H1 (cell line): ENCODE measurements around the gene TBR1. TPM values are rescaled to one million over a fixed set of nuclear protein-coding genes. Genes with fewer than 3 reads are reported as not detected.
A peak's percentile ranks its signal among the peaks of the same experiment; 100 is the strongest.

Source experiments
- CTCF ChIA-PET: fragments of 300-600 bp; sonication (Branson Sonifier 250); formaldehyde crosslinking; loops from one replicate; lab custom pipeline; 2021; ENCODE audit not compliant: partially characterized antibody; lab: Charles Lee
- POLR2A ChIA-PET: fragments of 300-600 bp; sonication (Branson Sonifier 250); formaldehyde crosslinking; loops from one replicate; lab custom pipeline; 2021; ENCODE audit warnings: inconsistent platforms; ENCODE audit not compliant: partially characterized antibody; lab: Charles Lee
- DNase-seq, 2 experiments: peaks; one replicate each; pipeline versions ENCODE4 v3.0.0 to v3.0.0-alpha.2; 2010 to 2022; ENCODE audit warnings: low spot score in 2 of 2, low read depth in 1 of 2, mixed read lengths in 1 of 2
- FAIRE-seq: peaks from 2 replicates; lab custom pipeline; 2011; peaks lifted over from hg19 to GRCh38; lab: Jason Lieb, UNC
- H2AFZ ChIP-seq: 2 replicates; pipeline ENCODE4 v1.8.1; 2012; ENCODE audit warnings: low read length, inconsistent platforms
- H2AK5ac ChIP-seq: 2 replicates; pipeline ENCODE4 v1.6.1; 2013; ENCODE audit warnings: low read depth, low read length
- H2BK120ac ChIP-seq: replicated peaks from 2 replicates; pipeline ENCODE3; 2013; ENCODE audit warnings: low read depth, low read length, inconsistent platforms
- H2BK12ac ChIP-seq: 2 replicates; pipeline ENCODE4 v1.6.1; 2013; ENCODE audit warnings: low read depth, low read length
- H2BK15ac ChIP-seq: 2 replicates; pipeline ENCODE4 v1.6.1; 2013; ENCODE audit warnings: low read length
- H2BK20ac ChIP-seq: 2 replicates; pipeline ENCODE4 v1.6.1; 2013; ENCODE audit warnings: low read length
- H2BK5ac ChIP-seq: 2 replicates; pipeline ENCODE4 v1.6.1; 2013; ENCODE audit warnings: low read depth, low read length
- H3K14ac ChIP-seq: 2 replicates; pipeline ENCODE4 v1.6.1; 2013; ENCODE audit warnings: inconsistent platforms; ENCODE audit not compliant: insufficient read length
- H3K18ac ChIP-seq: 2 replicates; pipeline ENCODE4 v1.6.1; 2013; ENCODE audit warnings: low read length; ENCODE audit errors: extremely low read depth
- H3K23ac ChIP-seq: 2 replicates; pipeline ENCODE4 v1.6.1; 2013; ENCODE audit warnings: inconsistent platforms; ENCODE audit not compliant: insufficient read length
- H3K23me2 ChIP-seq: 2 replicates; pipeline ENCODE4 v1.6.1; 2013; ENCODE audit warnings: low read depth, low read length
- H3K27ac ChIP-seq: 2 replicates; pipeline ENCODE4 v1.6.1; 2011; ENCODE audit warnings: low read depth, low read length, inconsistent platforms
- H3K27me3 ChIP-seq, 4 experiments: replicated peaks in 1 of 4; 1 replicate in 1 of 4; 2 replicates in 3 of 4; pipeline versions ENCODE4 v1.6.1 to v1.8.1; 2011 to 2013; ENCODE audit warnings: low read length in 3 of 4, mild to moderate bottlenecking in 3 of 4, inconsistent platforms in 2 of 4, mixed read lengths in 2 of 4, moderate library complexity in 1 of 4; ENCODE audit not compliant: control insufficient read depth in 3 of 4, insufficient read depth in 3 of 4; ENCODE audit errors: extremely low read depth in 1 of 4
- H3K36me3 ChIP-seq, 4 experiments: 2 replicates each; pipeline versions ENCODE4 v1.6.1 to v1.8.1; 2011 to 2013; ENCODE audit warnings: mild to moderate bottlenecking in 4 of 4, low read length in 3 of 4, moderate library complexity in 2 of 4, control low read depth in 1 of 4, inconsistent platforms in 1 of 4; ENCODE audit not compliant: insufficient read depth in 4 of 4, control insufficient read depth in 2 of 4
- H3K4ac ChIP-seq: replicated peaks from 2 replicates; pipeline ENCODE3; 2013; ENCODE audit warnings: low read length, low read depth, mixed read lengths, inconsistent platforms; ENCODE audit not compliant: insufficient read length
- H3K4me1 ChIP-seq, 4 experiments: replicated peaks in 1 of 4; 1 replicate in 1 of 4; 2 replicates in 3 of 4; pipeline versions ENCODE4 v1.6.1 to v1.8.1; 2011 to 2013; ENCODE audit warnings: low read length in 3 of 4, inconsistent platforms in 2 of 4, mixed read lengths in 1 of 4; ENCODE audit not compliant: insufficient read depth in 4 of 4, control insufficient read depth in 3 of 4
- H3K4me2 ChIP-seq, 2 experiments: 2 replicates each; pipeline versions ENCODE4 v1.6.1 to v1.8.1; 2011 to 2013; ENCODE audit warnings: low read depth in 2 of 2, low read length in 2 of 2, control low read depth in 1 of 2, inconsistent platforms in 1 of 2, mild to moderate bottlenecking in 1 of 2; ENCODE audit not compliant: insufficient read depth in 1 of 2
- H3K4me3 ChIP-seq, 4 experiments: fragments of 200-600, 300-600 bp in 1 of 4; sonication (generic), shearing (Covaris generic), sonication (Bioruptor Twin) in 1 of 4; 2 replicates each; pipeline versions ENCODE4 v1.5.1 to v1.8.1; 2011 to 2016; ENCODE audit warnings: low read length in 4 of 4, low read depth in 3 of 4, control low read depth in 2 of 4, inconsistent platforms in 2 of 4, mild to moderate bottlenecking in 2 of 4, mixed read lengths in 1 of 4, moderate library complexity in 1 of 4; ENCODE audit not compliant: insufficient read depth in 2 of 4; ENCODE audit errors: extremely low read depth in 1 of 4
- H3K56ac ChIP-seq: replicated peaks from 2 replicates; pipeline ENCODE3; 2013; ENCODE audit warnings: low read depth, mild to moderate bottlenecking, mixed read lengths, low read length, inconsistent platforms; ENCODE audit not compliant: insufficient read length
- H3K79me1 ChIP-seq: 2 replicates; pipeline ENCODE4 v1.6.1; 2013; ENCODE audit warnings: low read depth, low read length, control low read depth
- H3K79me2 ChIP-seq, 2 experiments: 2 replicates each; pipeline versions ENCODE4 v1.6.1 to v1.8.1; 2012 to 2013; ENCODE audit warnings: low read length in 2 of 2, mild to moderate bottlenecking in 2 of 2, inconsistent platforms in 1 of 2; ENCODE audit not compliant: insufficient read depth in 2 of 2, control insufficient read depth in 1 of 2
- H3K9ac ChIP-seq, 4 experiments: replicated peaks in 1 of 4; 1 replicate in 1 of 4; 2 replicates in 3 of 4; pipeline versions ENCODE4 v1.6.1 to v1.8.1; 2011 to 2013; ENCODE audit warnings: low read depth in 3 of 4, low read length in 3 of 4, control low read depth in 2 of 4, mild to moderate bottlenecking in 2 of 4, moderate library complexity in 2 of 4, inconsistent platforms in 1 of 4; ENCODE audit errors: extremely low read depth in 1 of 4
- H3K9me3 ChIP-seq, 2 experiments: 2 replicates each; pipeline versions ENCODE4 v1.6.1 to v1.8.1; 2012 to 2013; ENCODE audit warnings: mild to moderate bottlenecking in 2 of 2, moderate library complexity in 2 of 2, control low read depth in 1 of 2, inconsistent platforms in 1 of 2, low read depth in 1 of 2, low read length in 1 of 2, mixed read lengths in 1 of 2; ENCODE audit not compliant: insufficient read depth in 2 of 2
- H4K20me1 ChIP-seq, 2 experiments: replicated peaks in 1 of 2; 2 replicates each; pipeline versions ENCODE3 to v1.8.1; 2011 to 2013; ENCODE audit warnings: inconsistent platforms in 2 of 2, low read length in 2 of 2, mild to moderate bottlenecking in 1 of 2; ENCODE audit not compliant: insufficient read depth in 2 of 2, control insufficient read depth in 1 of 2
- H4K5ac ChIP-seq: 2 replicates; pipeline ENCODE4 v1.6.1; 2013; ENCODE audit warnings: low read length, low read depth, mixed read lengths, inconsistent platforms; ENCODE audit not compliant: insufficient read length
- H4K8ac ChIP-seq: 2 replicates; pipeline ENCODE4 v1.8.0; 2013; ENCODE audit warnings: mild to moderate bottlenecking, moderate library complexity, low read length, inconsistent platforms; ENCODE audit not compliant: insufficient read depth; ENCODE audit errors: extremely low read depth
- H4K91ac ChIP-seq: replicated peaks from 2 replicates; pipeline ENCODE3; 2013; ENCODE audit warnings: low read length, mixed read lengths, inconsistent platforms; ENCODE audit not compliant: insufficient read length
- BCL11A ChIP-seq, 2 experiments: IDR thresholded peaks; one replicate each; pipeline ENCODE4 v1.6.1; 2011; ENCODE audit warnings: low read depth in 2 of 2, low read length in 2 of 2, mild to moderate bottlenecking in 2 of 2
- CBX8 ChIP-seq: fragments of 300-800, 300-1000 bp; sonication (generic); IDR thresholded peaks from 2 replicates; pipeline ENCODE4 v1.7.1; 2016; ENCODE audit warnings: low read depth, low read length, borderline replicate concordance
- CHD2 ChIP-seq: IDR thresholded peaks from 2 replicates; pipeline ENCODE4 v1.6.1; 2012; ENCODE audit warnings: low read length, improper control_type of control experiment
- JUN ChIP-seq: IDR thresholded peaks from 2 replicates; pipeline ENCODE4 v1.6.1; 2011; ENCODE audit warnings: low read depth, mild to moderate bottlenecking, improper control_type of control experiment, low read length
- JUND ChIP-seq: IDR thresholded peaks from 2 replicates; pipeline ENCODE4 v1.6.1; 2011; ENCODE audit warnings: mild to moderate bottlenecking, improper control_type of control experiment, low read length
- KDM4A ChIP-seq: IDR thresholded peaks from one replicate; pipeline ENCODE4 v1.7.1; 2012; ENCODE audit warnings: low read depth, mild to moderate bottlenecking, moderate library complexity, low read length, inconsistent platforms; ENCODE audit not compliant: severe bottlenecking
- PHF8 ChIP-seq: fragments of 200-600 bp; sonication (generic); conservative IDR thresholded peaks from 2 replicates; pipeline ENCODE4 v1.7.1; 2012; ENCODE audit warnings: low read depth, mild to moderate bottlenecking, inconsistent platforms, low read length, moderate library complexity
- RNF2 ChIP-seq: fragments of 200-900, 300-1000 bp; sonication (generic); IDR thresholded peaks from 2 replicates; pipeline ENCODE4 v1.7.1; 2016; ENCODE audit warnings: borderline replicate concordance, low read depth, mild to moderate bottlenecking, antibody characterized with exemption, low read length; ENCODE audit not compliant: poor library complexity, severe bottlenecking; ENCODE audit errors: missing control alignments
- SIN3A ChIP-seq, 2 experiments: IDR thresholded peaks in 1 of 2; conservative IDR thresholded peaks in 1 of 2; 2 replicates each; pipeline ENCODE4 v1.6.1; 2011 to 2012; ENCODE audit warnings: low read length in 2 of 2, improper control_type of control experiment in 1 of 2, low read depth in 1 of 2, mild to moderate bottlenecking in 1 of 2
- TAF7 ChIP-seq: optimal IDR thresholded peaks from 2 replicates; pipeline ENCODE3; 2011; ENCODE audit warnings: low read depth, mild to moderate bottlenecking, inconsistent platforms, low read length, moderate library complexity, borderline replicate concordance
- TBP ChIP-seq: IDR thresholded peaks from 2 replicates; pipeline ENCODE4 v1.6.1; 2011; ENCODE audit warnings: low read depth, low read length, improper control_type of control experiment
- WGBS, 2 experiments: shearing (Covaris generic) in 1 of 2; methylation state at CpG; one replicate each; pipeline versions ENCODE4 v1.1.6 to v1.1.7; 2013 to 2015; ENCODE audit warnings: low lambda C conversion rate in 2 of 2, mixed read lengths in 2 of 2, inconsistent platforms in 1 of 2, low coverage in 1 of 2, missing lambda C conversion rate in 1 of 2; ENCODE audit not compliant: insufficient replicate concordance in 2 of 2, insufficient coverage in 1 of 2, insufficient read length in 1 of 2; ENCODE audit errors: extremely low coverage in 1 of 2, missing lambda C conversion rate in 1 of 2; 5-methylcytosine and 5-hydroxymethylcytosine counted together
- polyA plus RNA-seq, 7 experiments: library from polyadenylated mRNA; depleted of rRNA in 3 of 7; stranded (reverse) in 5 of 7; unstranded in 2 of 7; fragments of >200 nt in 5 of 7; fragments of 200-250 nt in 2 of 7; gene quantifications; 1 replicate in 5 of 7; 2 replicates in 1 of 7; 4 replicates in 1 of 7; pipeline versions ENCODE4 v1.2.1 to v1.2.3, GENCODE V29; 2011 to 2013; ENCODE audit warnings: missing spikeins in 2 of 7, mixed read lengths in 2 of 7
- total RNA-seq: library from RNA; stranded (reverse); fragmentation: NEBNext Ultra II Directional; extraction: Animal tissue kit (Norgen Biotek cat#: 25700); gene quantifications from 2 replicates; pipeline ENCODE4 v1.2.1, GENCODE V29; 2021

TBR1 gene
- total and polyA plus RNA-seq, 2 of the 8 experiments (the other 6 are each of a cell fraction or from before 2014, with no cell fraction given) = not detected

DNA sequence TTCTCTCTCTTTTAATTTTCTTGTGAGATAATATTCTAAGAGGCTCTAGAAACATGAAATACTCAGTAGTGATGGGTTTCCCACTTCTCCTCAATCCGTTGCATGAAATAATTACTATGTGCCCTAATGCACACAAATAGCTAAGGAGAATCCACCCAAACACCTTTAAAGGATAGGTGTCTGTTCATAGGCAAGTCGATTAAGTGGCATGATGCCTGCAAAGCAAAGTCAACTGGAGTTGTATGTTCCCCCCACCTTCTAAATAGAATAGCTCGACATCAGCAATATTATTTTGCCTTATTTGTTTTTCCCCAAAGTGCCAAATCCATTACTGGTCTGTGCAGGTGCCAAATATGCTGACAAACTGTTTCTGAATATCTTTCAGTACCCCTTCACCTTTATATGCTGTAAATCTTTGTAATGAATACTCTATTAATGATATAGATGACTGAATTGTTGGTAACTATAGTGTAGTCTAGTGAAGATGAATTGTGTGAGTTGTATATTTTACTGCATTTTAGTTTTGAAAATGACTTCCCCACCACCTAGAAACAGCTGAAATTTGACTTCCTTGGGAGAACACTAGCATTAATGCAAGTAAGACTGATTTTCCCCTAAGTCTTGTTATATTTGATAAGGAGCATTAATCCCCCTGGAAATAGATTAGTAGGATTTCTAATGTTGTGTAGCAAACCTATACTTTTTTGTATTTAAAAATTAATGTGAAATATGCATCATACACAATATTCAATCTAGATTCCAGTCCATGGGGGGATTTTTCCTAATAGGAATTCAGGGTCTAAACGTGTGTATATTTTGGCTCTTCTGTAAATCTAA lies 9.0 kb downstream of the TBR1 start:
- TF ChIP-seq RNF2 (peak; percentile 25), SIN3A (conservative IDR thresholded peaks at IDR 0.05 in 1 of 2, IDR thresholded peaks at IDR 0.05 in 1 of 2; ENCODE audit: low read depth in 1 of 2, low read length in 2 of 2) (no peak), CHD2 (no peak), PHF8 (no peak), BCL11A (IDR thresholded peaks at IDR 0.05; ENCODE audit: low read depth in 2 of 2, low read length in 2 of 2) (no peak), KDM4A (no peak), TBP (no peak), JUND (no peak), TAF7 (no peak), JUN (no peak), CBX8 (0 out of 2 replicates have a peak, but pooled peaks have one; percentile 44)
- Histone ChIP-seq H3K9me3 (no peaks in the 10 kb centered on the region), H2BK120ac (no peak overlapping the region), H3K4ac (no peak overlapping the region), H2BK12ac (no peak overlapping the region), H3K4me3 (no peak overlapping the region), H2BK15ac (no peak overlapping the region), H2AFZ (no peak overlapping the region), H3K4me1 (peaks cover 0 to 16% (median 4%) of the 10 kb centered on the region in 4 experiments; a peak in 5 of 7 replicates), H3K27me3 (peaks cover 84 to 96% (median 92%) of the 10 kb centered on the region in 4 experiments), H3K79me2 (no peaks in the 10 kb centered on the region), H3K36me3 (peaks cover 0 to 3% (median 0%) of the 10 kb centered on the region in 4 experiments; a peak in 1 of 8 replicates), H2AK5ac (no peak overlapping the region), H4K91ac (no peak overlapping the region), H3K4me2 (peak overlapping the region in 1 of 2 experiments; percentile 72; a peak in 1 of 4 replicates), H3K23me2 (peaks cover 12% of the 10 kb centered on the region), H3K9ac (no peak overlapping the region), H3K18ac (no peak overlapping the region), H2BK5ac (no peak overlapping the region), H3K79me1 (no peaks in the 10 kb centered on the region), H4K8ac (no peak overlapping the region), H3K27ac (no peak overlapping the region), H4K20me1 (peaks cover 3 to 22% of the 10 kb centered on the region in 2 experiments), H2BK20ac (no peak overlapping the region), H3K56ac (no peak overlapping the region), H3K23ac (no peak overlapping the region), H3K14ac (no peak overlapping the region), H4K5ac (no peak overlapping the region)
- DNase-seq = no peak
- WGBS, 2 experiments = 32% methylated on average over 4 of the region's 4 CpGs; no CpG with 5 or more reads in 1 of the 2 experiments
- ChIA-PET CTCF (interaction anchor here (1.0 to 3.7 kb wide), 4 partner anchors 10 to 144 kb away, joined by 3 to 16 read pairs (median 4); partner anchors contain the start of gene TBR1), POLR2A (interaction anchor here (1.5 kb wide), 1 partner anchor 11 kb away, joined by 7 read pairs; no protein-coding TSS in a partner anchor)
- FAIRE-seq = no peak
